Esophagus (tissue), 2 donors: ENCODE data around the gene ZFAND3. TPM values are rescaled to one million over a fixed set of nuclear protein-coding genes. Genes with fewer than 3 reads are reported as not detected.

Experiments used
- H3K27ac ChIP-seq, 2 donors: one replicate each; pipeline ENCODE4 v1.5.1; 2013; ENCODE audit warnings: low read depth in 2 of 2, mild to moderate bottlenecking in 2 of 2, inconsistent platforms in 1 of 2, low read length in 1 of 2, moderate library complexity in 1 of 2
- H3K27me3 ChIP-seq, 2 donors: one replicate each; pipeline ENCODE4 v1.6.1; 2013; ENCODE audit warnings: low read length in 2 of 2, control low read depth in 1 of 2, mild to moderate bottlenecking in 1 of 2; ENCODE audit not compliant: insufficient read depth in 2 of 2, control insufficient read depth in 1 of 2
- H3K36me3 ChIP-seq, 2 donors: one replicate each; pipeline ENCODE4 v1.6.1; 2013; ENCODE audit warnings: low read length in 1 of 2; ENCODE audit not compliant: control insufficient read depth in 2 of 2, insufficient read depth in 2 of 2
- H3K4me1 ChIP-seq, 2 donors: one replicate each; pipeline ENCODE4 v1.6.1; 2013; ENCODE audit warnings: low read length in 1 of 2; ENCODE audit not compliant: control insufficient read depth in 2 of 2, insufficient read depth in 2 of 2
- H3K4me3 ChIP-seq, 2 donors: one replicate each; pipeline ENCODE4 v1.5.1; 2013; ENCODE audit warnings: low read length in 2 of 2, mild to moderate bottlenecking in 2 of 2, low read depth in 1 of 2, moderate library complexity in 1 of 2
- H3K9me3 ChIP-seq, 2 donors: one replicate each; pipeline ENCODE4 v1.6.1; 2013; ENCODE audit warnings: mild to moderate bottlenecking in 2 of 2, low read depth in 1 of 2, low read length in 1 of 2, moderate library complexity in 1 of 2; ENCODE audit not compliant: control insufficient read depth in 2 of 2, insufficient read depth in 1 of 2
- WGBS, 2 donors: extraction: QIAGEN DNeasy Blood & Tissue Kit; methylation state at CpG; one replicate each; pipeline ENCODE4 v1.1.7; 2013; 5-methylcytosine and 5-hydroxymethylcytosine counted together
- polyA plus RNA-seq, 2 donors: library from polyadenylated mRNA; stranded (reverse); fragments of 200-250 nt; gene quantifications; one replicate each; pipeline ENCODE4 v1.2.3, GENCODE V29; 2013
- donor health status: healthy with polysubstance abuse.
- donor health status: Bipolar disorder and iron deficiency.

ZFAND3 gene
- polyA plus RNA-seq, 2 donors = 20.6 to 21.9 TPM

DNA sequence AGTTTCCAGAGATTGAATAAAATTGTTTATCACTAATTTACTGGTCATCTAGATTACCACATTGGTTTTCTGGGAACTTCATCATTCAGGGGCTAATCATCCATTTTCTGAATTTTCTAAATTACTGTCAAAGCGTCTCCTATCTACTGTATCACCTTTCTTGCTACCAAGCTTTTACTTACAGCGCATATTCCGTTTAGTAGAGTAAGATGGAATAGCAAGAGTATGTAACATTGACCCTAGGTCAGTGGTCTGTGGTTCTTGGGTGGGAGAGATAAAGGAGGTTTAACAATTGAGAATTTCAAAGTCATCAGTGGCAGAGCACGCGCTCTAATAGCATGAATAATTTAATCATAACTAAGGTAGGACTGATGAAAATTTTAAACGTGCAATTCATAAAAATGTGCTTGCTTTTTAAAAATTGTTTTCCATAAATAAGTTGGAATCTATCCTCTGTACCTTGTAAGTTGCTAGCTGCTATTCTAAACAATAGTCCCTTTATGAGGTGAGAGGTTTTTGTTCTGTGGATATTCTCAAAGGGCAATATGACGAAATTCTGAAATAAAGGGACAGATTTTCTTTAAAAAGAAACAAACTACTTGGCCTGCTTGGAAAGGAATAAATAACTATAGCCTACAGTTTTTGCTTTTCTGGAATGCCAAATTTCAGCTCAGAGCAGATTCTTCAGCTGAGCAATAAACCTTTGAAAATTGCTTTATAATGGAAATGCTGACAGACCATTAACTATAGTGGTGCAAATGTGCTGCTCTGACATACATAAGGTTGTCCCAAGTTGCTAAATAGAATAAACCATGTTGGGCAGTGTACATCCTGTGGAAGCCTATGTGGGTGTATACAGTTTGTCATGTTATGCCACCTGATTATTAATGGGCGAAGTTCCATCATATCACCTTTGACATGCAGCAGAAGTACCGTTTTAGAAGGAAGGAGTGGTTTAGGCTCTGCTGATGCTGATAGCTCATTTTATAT lies 84.1 kb downstream of the ZFAND3 start:
- no peaks in the 10 kb centered on the region for H3K27me3 ChIP-seq
- no peaks in the 10 kb centered on the region for H3K4me1 ChIP-seq

DNA sequence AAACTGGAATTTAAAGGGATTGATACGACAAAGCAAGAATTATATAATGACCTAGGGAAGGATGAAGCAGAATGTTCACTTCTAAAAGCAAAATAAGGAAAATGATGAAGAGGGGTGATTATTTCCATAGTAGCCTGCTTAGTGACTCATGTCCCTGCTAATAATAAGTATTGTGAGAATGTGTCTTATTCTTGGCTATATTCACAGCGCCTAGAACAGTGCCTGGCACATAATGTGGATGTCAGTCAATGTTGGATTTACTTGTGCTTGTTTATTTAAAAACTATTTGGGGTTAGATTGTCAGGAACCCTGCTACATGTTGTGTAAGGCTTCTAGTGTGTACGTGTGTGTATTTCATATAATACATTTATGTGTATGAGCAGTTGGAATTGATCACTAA lies 85.1 kb downstream of the ZFAND3 start:
- 76 to 83% methylated on average over 3 of the region's 3 CpGs for WGBS, 2 donors
- Histone ChIP-seq H3K4me3 (no peak overlapping the region), H3K27me3 (no peaks in the 10 kb centered on the region), H3K36me3 (no peaks in the 10 kb centered on the region), H3K27ac (no peak overlapping the region), H3K9me3 (no peaks in the 10 kb centered on the region), H3K4me1 (no peaks in the 10 kb centered on the region)

More for the DNA sequence above, 84.1 kb downstream of the ZFAND3 start:
- Histone ChIP-seq H3K36me3 (no peaks in the 10 kb centered on the region), H3K27ac (no peak overlapping the region), H3K9me3 (no peaks in the 10 kb centered on the region), H3K4me3 (no peak overlapping the region)
- 77 to 82% methylated on average over 9 of the region's 9 CpGs for WGBS, 2 donors

DNA sequence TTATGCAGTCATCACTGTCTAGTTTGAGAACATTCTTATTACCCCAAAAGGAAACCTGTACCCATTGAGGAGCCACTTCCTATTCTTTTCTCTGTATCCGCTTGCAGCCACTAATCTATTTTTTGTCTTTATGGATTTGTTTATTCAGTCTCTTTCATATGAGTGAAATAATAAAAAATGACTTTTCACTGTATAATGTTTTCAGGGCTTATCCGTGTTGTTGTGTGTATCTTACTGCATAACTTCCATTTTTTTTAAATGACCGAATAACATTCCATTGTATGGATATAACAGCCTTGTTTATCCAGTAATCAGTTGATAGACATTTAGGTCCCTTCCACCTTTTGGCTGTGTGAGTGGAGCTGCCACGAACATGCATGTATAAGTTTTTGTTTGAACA lies 86.6 kb downstream of the ZFAND3 start:
- H3K4me1 ChIP-seq = no peaks in the 10 kb centered on the region
- H3K4me3 ChIP-seq = no peak overlapping the region
- no peaks in the 10 kb centered on the region for H3K27me3 ChIP-seq
- H3K36me3 ChIP-seq = no peaks in the 10 kb centered on the region
- no peak overlapping the region for H3K27ac ChIP-seq
- no peaks in the 10 kb centered on the region for H3K9me3 ChIP-seq
- WGBS, 2 donors = 85 to 89% methylated on average over 4 of the region's 4 CpGs

DNA sequence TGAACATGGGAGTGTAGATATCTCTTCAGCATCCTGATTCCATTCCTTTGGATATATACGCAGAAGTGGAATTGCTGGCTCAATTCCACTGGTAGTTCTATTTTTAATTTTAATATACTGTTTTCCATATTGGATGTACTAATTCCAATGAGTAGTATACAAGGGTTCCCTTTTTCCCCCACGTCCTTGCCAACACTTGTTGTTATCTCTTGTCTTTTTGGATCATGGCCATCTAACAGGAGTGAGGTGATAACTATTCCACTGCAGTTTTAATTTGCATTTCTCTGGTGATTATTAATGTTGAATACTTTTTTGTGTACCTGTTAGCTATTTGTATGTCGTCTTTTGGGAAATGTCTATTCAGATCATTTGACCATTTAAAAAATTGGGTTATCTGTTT lies 91.5 kb downstream of the ZFAND3 start:
- Histone ChIP-seq H3K27ac (no peak overlapping the region), H3K27me3 (no peaks in the 10 kb centered on the region), H3K36me3 (no peaks in the 10 kb centered on the region), H3K9me3 (no peaks in the 10 kb centered on the region), H3K4me1 (no peaks in the 10 kb centered on the region), H3K4me3 (no peak overlapping the region)
- 91 to 94% methylated on average over 3 of the region's 3 CpGs for WGBS, 2 donors

DNA sequence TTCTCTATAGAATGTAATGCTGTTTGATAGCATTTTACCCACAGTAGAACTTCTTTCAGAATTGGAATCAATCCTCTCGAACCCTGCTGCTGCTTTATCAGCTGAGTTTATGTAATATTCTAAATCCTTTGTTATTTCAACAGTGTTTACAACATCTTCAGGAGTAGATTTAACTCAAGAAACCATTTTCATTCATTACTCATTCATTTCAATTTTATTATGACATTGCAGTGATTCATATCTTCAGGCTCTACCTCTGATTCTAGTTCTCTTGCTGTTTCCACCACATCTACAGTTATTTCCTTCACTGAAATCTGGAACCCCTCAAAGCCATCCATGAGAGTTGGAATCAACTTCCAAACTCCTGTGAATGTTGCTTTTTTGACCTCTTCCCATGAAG lies 93.7 kb downstream of the ZFAND3 start:
- H3K27me3 ChIP-seq = no peaks in the 10 kb centered on the region
- no peaks in the 10 kb centered on the region for H3K4me1 ChIP-seq
- peaks cover 0 to 4% of the 10 kb centered on the region in 2 donors for H3K36me3 ChIP-seq
- no peak overlapping the region for H3K27ac ChIP-seq
- H3K4me3 ChIP-seq = no peak overlapping the region
- H3K9me3 ChIP-seq = no peaks in the 10 kb centered on the region
- WGBS, 2 donors = 70 to 75% methylated on average over 1 of the region's 1 CpG

DNA sequence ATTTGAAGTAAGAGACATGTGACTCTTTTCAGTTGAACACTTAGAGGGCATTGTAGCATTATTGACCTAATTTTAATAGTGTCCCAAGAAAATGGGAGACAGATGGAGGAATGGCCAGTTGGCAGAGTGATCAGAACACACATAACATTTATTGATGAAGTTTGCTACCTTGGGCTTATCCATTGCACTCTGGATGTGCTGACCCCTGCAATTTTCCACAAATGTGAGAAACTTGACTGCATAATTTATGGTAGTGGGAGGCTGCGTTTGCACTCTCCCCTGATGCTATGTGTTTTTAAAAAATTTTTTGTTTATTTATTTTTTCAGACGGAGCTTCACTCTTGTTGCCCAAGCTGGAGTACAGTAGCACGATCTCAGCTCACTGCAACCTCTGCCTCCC lies 95.9 kb downstream of the ZFAND3 start:
- Histone ChIP-seq H3K9me3 (no peaks in the 10 kb centered on the region), H3K27me3 (no peaks in the 10 kb centered on the region), H3K4me3 (no peak overlapping the region), H3K36me3 (peaks cover 0 to 4% of the 10 kb centered on the region in 2 donors), H3K27ac (no peak overlapping the region), H3K4me1 (no peaks in the 10 kb centered on the region)
- 84 to 90% methylated on average over 3 of the region's 3 CpGs for WGBS, 2 donors

DNA sequence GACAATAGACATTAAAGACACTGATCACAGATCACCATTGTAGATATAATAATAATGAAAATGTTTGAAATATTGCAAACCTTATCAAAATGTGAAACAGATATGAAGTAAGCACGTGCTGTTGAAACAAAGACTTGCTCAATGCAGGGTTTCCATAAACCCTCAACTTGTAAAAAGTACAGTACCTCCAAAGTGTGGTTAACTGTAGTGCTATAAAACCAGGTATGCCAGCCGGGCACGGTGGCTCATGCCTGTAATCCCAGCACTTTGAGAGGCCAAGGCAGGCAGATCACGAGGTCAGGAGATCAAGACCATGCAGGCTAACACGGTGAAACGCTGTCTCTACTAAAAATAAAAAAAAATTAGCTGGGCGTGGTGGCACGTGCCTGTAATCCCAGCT lies 96.6 kb downstream of the ZFAND3 start:
- no peak overlapping the region for H3K4me3 ChIP-seq
- H3K9me3 ChIP-seq = no peaks in the 10 kb centered on the region
- H3K27ac ChIP-seq = no peak overlapping the region
- WGBS, 2 donors = 83 to 85% methylated on average over 8 of the region's 8 CpGs
- H3K4me1 ChIP-seq = no peaks in the 10 kb centered on the region
- no peaks in the 10 kb centered on the region for H3K27me3 ChIP-seq
- H3K36me3 ChIP-seq = peaks cover 0 to 4% of the 10 kb centered on the region in 2 donors

DNA sequence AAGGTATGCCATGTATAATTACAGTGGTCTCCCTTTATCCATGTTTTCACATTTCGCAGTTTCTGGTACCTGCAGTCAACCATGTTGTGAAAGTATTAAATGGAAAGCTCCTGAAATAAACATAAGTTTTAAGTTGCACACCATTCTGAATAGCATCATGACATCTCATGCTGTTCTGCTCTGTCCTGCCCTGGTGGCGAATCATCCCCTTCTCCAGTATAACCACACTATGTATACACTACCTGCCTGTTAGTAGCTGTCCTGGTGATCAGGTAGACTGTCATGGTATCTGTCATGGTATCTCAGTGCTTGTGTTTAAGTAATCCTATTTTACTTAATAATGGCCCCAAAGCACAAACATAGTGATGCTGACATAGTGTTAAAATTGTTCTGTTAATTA lies 97.1 kb downstream of the ZFAND3 start:
- 97 to 98% methylated on average over 2 of the region's 2 CpGs for WGBS, 2 donors

DNA sequence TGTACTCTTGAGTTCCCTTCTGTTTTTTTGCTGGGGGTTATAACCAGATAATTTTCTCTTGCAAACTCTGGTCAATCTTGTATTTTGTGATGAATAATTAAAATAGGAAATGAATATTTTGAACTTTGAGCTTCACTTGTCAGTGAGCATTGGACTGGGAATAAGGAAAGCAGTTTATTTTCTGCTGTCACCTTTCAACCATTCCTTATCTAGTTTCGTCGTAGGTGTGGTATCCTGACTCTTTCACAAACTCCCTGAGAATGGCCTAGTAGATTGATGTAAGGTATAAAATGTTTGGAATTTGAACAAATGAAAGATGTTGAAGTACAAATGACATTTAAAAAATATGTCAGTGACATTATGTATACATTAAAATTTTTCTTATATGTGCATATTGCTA lies 98.0 kb downstream of the ZFAND3 start:
- 57 to 94% methylated on average over 2 of the region's 2 CpGs for WGBS, 2 donors
- Histone ChIP-seq H3K36me3 (peaks cover 0 to 4% of the 10 kb centered on the region in 2 donors), H3K27me3 (no peaks in the 10 kb centered on the region), H3K4me3 (no peak overlapping the region), H3K4me1 (no peaks in the 10 kb centered on the region), H3K9me3 (no peaks in the 10 kb centered on the region), H3K27ac (no peak overlapping the region)

More for the DNA sequence above, 97.1 kb downstream of the ZFAND3 start:
- Histone ChIP-seq H3K36me3 (peaks cover 0 to 4% of the 10 kb centered on the region in 2 donors), H3K27ac (no peak overlapping the region), H3K9me3 (no peaks in the 10 kb centered on the region), H3K4me3 (no peak overlapping the region), H3K27me3 (no peaks in the 10 kb centered on the region), H3K4me1 (no peaks in the 10 kb centered on the region)
